ENCODE data around the gene SIPA1L2.

SIPA1L2 gene, protein sequence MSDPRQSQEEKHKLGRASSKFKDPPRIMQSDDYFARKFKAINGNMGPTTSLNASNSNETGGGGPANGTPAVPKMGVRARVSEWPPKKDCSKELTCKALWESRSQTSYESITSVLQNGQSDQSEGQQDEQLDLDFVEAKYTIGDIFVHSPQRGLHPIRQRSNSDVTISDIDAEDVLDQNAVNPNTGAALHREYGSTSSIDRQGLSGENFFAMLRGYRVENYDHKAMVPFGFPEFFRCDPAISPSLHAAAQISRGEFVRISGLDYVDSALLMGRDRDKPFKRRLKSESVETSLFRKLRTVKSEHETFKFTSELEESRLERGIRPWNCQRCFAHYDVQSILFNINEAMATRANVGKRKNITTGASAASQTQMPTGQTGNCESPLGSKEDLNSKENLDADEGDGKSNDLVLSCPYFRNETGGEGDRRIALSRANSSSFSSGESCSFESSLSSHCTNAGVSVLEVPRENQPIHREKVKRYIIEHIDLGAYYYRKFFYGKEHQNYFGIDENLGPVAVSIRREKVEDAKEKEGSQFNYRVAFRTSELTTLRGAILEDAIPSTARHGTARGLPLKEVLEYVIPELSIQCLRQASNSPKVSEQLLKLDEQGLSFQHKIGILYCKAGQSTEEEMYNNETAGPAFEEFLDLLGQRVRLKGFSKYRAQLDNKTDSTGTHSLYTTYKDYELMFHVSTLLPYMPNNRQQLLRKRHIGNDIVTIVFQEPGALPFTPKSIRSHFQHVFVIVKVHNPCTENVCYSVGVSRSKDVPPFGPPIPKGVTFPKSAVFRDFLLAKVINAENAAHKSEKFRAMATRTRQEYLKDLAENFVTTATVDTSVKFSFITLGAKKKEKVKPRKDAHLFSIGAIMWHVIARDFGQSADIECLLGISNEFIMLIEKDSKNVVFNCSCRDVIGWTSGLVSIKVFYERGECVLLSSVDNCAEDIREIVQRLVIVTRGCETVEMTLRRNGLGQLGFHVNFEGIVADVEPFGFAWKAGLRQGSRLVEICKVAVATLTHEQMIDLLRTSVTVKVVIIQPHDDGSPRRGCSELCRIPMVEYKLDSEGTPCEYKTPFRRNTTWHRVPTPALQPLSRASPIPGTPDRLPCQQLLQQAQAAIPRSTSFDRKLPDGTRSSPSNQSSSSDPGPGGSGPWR (N-terminal part only)

DNA sequence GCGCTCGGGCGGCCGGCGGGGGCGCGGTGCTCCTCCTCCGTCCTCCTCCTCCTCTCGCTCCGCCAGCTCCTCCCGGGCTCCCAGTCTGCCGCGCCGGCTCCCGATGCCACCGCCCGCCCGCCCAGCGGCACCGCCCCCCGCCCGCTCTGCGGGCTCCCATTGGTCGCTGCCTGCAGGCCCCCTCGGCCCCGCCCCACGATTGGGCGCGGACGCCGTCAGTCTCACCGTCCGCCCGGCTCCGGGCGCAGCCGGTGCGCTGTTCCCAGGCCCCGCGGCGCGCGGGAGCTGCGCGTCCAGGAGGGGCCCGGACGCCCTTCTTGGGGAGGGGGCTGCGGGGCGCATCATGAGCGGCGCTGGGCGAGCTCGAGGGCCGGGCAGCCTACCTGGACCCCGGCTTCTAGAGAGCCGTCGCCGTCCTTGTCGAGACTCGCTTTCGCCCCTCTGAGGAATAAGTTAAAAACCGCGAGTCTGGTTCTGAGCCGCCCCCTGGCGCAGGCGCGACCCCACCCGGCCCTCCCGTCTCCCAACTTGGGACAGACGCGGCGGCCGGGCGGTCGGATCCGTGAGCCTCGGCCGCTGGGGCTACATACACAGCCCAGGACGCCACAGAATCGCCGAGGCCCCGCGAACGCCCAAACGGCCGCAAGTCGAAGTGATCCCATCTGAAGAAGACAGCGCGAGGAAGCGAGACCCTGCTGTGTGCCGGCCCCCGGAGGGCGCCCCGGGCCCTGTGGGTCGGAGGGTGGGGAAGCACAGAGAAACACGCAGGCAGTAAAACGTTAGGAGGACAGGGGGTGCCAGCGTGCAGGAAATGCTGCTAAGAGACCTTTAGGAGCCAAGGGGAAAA lies at the start of gene SIPA1L2:
Gene SIPA1L2, minus strand, starts transcription at position 87 of the 847 bp plus-strand sequence. CDS start 114,794 bp downstream, outside the sequence.
- peak; percentile 80 to 82 for DNase-seq (ENCODE audit: low read depth in 2 of 2)

DNA sequence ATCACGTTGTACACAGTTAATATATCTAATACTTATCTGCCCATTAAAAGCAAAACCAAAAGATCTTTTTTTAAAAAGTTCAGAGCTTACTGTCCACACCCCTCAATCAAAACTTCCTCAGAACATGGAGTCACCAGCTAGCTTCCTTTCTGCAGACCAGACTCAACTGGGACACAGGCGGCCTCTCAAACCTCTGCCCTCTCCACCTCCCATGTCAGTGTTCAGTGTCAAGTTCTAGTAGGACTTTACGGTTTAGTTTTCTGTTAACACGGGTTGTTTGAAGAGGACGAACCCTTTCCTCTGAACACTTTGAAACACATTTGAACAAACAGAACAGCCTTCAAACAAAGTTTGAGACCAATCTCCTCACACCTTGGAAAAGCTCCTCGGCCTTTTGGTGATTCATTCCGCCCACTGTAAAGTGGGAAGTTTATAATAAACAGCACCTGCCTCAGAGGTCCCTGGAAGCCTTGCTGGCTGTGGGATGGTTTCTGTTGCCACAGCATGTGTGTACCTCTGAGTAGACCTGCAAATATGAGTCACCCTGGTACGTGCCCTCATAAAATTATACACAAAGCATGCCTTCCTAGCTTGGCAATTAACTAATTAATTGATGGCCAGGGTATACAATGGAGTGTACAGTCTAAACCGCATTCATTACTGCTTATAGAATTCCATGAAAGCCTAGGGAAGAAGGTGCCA lies 48.4 kb upstream of the SIPA1L2 start:
- no peak for DNase-seq (ENCODE audit: low read depth in 2 of 2)

DNA sequence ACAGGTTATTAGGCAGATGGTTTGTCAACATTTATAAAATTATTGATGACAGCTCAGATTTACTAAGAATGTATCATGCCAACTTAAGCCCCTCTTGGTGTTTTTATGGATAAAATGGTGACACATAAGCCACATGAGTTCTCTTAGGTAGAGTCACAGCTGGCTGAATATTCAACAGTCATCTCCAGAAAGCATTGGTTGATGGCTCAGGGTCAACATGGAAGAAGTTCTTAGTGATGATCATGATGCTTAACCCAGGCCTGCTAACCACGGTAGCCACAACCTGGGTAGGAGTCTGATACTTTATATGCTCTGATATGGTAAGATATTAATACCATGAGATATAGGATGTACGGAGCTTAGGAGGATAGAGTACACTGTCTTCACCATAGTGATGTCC lies 46.4 kb upstream of the SIPA1L2 start:
- DNase-seq (ENCODE audit: low read depth in 2 of 2): no peak

DNA sequence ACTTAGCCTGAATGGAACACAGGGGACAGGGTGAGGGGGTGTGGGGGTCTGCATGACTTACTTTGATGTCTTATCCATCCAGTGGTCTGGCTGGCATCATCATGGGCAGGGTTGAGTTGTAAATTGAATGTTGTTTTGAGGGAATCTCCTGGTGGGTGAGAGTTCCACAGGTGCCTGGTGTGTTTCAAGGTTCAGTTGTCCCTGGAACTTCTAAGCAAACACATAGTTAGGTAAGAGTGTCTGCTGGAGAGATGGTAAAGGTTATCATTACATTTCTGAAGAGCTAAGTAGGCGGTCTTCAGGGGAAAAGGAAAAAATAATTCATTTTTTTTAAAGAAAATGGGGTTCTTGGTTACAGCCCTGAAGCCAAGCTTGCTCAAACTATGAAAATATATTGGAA lies 46.0 kb upstream of the SIPA1L2 start:
- DNase-seq (ENCODE audit: low read depth in 2 of 2): no peak

DNA sequence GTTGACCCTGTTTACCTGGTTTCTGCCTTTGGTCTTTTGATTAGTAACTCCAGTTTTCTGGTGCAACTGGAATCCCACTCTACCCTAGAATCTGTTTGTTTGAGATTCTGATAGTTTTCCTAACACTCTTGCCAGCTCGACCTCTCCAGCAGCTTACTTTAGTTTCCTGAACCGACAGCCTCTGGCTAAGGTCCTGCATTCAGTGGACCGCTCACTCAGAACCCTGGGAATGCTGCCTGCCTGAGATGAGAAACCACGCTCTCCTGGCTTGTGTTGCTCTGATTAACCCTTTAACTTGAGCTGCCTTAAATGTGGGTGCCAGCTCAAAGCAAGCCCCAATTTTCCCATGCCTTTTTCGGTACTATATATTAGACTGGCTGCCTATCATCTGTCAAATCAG lies 45.3 kb upstream of the SIPA1L2 start:
- no peak for DNase-seq (ENCODE audit: low read depth in 2 of 2)

DNA sequence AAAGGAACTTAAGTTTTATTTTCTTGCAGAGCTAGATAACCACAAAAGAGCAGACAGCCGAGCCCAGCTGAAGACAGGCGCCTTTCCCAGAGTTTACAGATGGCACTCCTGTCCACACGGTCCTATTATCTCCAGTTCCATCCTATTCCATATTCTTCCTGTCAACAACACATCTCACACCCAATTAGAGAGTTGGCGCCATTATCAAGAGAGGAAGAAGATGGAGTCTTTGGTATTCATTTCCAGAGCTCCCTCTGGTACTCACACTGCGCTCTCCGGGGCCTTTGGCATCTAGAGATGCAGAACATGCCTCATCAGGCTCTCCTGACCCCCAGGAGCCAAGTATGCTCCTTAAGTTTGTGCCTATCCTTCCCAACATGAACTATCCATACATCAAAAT lies 43.3 kb upstream of the SIPA1L2 start:
- no peak for DNase-seq (ENCODE audit: low read depth in 2 of 2)

DNA sequence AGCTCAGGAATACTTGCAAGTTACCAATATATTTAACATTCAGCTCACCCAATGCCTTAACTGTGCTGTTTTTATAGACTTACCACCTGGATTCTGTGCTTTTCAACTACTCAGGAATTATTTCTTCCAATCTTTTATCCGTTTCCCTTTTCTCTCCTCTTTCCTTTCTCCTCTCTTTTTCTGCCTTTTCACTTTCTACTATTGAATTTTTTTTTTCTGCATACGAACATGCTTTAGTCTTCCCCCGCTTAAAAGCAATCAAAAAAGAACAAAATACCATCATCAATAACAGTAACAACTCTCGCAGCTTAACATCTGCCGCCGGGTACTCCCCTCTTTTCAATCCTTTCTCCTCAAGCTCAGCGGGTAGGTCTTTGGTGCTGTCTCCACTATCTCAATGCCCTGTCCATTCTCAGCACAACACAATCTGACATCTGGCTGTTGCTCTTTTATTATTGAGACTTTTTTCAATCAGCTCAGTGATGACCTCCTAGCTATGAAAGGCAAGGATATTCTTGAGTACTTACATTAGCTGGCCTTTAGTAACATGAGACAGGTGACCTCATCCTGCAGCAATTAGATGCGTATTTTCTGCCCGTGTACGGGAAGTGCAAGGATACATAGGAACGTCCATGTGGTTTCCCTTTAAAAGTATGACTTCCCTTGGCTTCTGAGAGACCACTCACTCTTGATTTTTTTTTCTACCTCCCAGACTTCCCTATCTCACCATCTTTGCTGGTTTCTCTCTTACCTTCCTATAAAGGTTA lies 40.2 kb upstream of the SIPA1L2 start:
- no peak for DNase-seq (ENCODE audit: low read depth in 2 of 2)

DNA sequence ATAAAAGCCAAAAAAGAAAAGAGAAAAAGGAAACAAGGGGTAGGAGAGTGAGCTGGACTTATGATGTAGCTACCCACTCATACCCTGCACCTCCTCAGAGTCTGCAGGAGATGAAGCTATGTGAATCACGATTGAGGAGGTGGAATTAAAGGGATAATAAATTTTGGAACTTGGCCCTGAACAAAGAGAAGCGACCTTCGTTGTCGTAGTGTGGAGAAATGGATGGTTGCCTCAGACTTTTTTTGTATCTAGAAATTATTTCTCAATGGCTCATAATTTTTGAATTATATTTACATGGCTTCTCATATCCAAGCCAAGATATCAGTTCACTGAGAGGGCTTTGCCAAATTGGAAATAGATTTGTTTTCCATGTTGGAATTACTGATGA lies 37.8 kb upstream of the SIPA1L2 start:
- DNase-seq (ENCODE audit: low read depth in 2 of 2): no peak

DNA sequence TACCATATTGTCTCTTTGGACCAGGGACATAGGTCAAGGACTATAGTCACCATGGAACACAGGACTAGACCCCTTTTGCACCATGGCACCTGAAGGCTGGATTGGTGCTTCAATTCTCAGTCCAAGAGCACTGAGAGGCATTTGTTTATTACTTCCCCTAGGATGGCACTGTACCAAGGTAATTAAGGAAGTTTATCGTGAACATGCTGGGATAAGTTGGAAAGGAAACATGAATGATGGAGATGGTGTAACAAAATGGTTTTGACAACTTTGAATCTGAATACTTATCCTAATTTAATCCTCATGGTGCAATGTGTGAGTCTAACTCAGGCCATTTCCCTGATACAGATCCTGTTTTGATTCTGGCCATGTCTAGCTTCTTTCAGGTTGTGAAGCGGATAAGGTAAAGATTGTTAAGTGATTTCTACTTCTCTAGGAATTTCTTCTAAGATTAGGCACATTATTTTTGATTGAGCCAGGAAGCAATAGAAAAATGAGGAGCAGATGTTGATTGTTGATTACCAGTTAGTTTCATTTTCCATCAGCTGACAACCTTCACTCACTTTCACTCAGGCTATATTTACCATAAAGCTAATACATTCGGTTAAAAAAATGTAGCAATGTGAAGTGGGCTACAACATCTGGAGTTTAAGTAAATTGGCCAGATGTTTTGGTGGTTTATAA lies 37.3 kb upstream of the SIPA1L2 start:
- no peak for DNase-seq (ENCODE audit: low read depth in 2 of 2)

DNA sequence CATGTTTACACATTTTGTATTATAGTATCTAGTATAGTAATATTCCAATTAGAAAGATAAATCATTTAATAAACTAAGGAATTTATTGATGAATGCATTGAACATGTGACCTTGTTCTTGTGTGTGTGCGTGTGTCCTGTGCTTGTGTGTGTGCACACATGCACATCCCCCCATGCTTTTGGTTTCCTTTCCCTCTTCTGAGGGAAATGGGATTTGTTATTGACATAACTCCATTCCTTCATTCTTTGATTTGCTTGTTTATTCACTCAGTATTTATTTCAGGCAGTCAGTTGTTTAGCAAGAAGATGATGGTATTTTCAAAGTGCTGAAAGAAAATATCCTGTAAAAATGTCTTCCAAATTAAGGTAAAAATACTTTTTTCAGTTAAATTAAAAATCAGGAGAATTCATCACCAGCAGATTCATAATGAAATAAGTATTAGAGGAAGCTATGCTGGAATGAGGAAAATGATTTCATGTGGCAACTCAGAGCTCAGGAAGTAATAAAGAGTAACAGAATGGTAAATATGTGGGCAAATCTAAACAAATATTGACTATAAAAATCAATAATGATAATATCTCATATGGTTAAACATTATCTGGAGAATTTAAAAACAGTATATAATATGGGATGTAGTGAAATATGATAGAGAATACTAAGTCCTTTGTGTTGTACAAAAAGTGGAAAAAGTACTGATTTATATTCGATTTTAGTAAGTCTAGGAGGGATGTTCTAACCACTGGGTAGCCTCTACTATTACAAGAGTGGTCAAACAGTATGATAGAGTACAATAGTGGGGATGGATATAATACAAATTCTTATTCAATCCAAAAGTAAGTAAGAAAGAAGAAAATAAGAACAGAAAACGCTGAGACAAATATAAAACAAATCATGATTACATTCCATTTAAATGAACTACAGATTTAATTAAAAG lies 35.2 kb upstream of the SIPA1L2 start:
- DNase-seq (ENCODE audit: low read depth in 2 of 2): no peak

DNA sequence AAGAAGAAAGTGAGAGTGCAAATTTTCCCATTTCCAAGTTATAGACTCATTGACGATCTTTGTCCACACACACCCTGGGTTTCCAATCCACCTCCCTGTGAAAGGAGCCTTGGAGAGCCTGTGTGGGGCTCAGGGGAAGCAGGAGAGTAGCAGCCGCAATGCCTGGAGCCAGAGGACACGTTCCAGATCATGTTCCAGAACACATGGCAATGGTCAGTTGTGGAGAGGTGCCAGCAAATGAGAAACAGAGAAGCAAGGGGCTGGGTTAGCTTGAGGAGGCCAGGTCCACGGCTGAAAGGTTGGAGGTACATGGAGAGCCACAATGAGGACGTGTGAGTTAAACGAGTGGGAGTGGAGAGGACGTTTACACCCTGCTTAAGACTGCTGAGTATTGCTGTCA lies 33.0 kb upstream of the SIPA1L2 start:
- DNase-seq (ENCODE audit: low read depth in 2 of 2): no peak

DNA sequence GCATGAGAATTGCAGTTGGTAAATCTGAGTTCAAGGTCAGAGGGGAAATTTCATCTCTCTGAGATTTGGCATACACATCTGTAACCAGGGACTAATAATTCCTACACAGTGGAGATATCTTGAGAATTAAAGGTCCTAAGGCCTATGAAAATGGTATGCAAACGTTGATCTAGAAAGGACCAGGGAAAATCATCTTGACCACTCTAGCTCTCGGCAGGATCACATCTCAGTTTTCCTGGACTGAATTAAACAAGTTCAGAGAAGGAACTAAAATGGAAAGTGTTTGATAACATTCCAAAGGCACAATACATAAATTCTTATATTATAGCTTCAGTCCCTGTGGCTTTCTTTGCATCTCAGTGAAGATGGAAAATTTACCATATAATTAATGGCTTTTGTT lies 28.5 kb upstream of the SIPA1L2 start:
- no peak for DNase-seq (ENCODE audit: low read depth in 2 of 2)

DNA sequence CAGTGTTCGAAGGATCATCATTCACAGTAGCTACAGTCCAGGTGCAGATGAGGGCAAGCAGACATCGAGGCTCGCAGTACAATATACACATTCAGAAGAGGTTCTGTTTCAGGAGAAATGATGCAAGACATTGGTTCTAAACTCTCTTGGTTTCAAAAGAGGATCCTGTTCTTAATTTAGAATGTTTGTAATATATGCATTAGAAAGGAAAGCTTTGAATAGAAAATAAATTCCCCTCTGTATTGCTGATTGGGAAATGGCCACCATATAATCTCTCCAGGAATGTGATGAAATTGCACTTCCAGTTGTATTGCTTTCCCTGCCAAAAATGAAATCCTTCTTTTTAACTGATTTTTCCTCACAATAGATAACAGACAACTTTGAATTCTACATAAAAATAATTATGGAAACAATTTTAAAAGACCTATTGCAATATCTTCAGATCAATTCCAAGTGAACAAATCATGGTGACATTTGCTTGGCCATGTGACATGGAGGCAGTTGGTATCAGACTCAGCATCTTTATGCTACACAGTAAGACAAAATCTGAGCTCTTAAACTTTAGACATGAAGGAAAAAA lies 27.6 kb upstream of the SIPA1L2 start:
- DNase-seq (ENCODE audit: low read depth in 2 of 2): no peak

DNA sequence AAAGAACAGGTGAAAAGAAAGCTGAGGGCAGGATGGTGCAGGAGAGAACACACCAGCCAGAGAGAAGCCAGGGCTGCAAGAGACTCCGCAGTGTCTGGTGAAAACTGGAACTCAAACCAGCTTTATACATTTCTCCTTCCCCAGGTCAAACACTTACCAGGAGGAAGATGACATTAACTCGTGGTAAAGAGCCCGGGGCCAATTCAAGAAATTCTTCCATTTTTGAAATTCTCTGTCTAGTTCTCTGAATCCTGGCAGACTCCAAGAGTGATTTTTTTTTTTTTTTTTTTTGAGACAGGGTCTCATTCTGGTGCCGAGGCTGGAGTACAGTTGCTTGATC lies 25.8 kb upstream of the SIPA1L2 start:
- no peak for DNase-seq (ENCODE audit: low read depth in 2 of 2)

DNA sequence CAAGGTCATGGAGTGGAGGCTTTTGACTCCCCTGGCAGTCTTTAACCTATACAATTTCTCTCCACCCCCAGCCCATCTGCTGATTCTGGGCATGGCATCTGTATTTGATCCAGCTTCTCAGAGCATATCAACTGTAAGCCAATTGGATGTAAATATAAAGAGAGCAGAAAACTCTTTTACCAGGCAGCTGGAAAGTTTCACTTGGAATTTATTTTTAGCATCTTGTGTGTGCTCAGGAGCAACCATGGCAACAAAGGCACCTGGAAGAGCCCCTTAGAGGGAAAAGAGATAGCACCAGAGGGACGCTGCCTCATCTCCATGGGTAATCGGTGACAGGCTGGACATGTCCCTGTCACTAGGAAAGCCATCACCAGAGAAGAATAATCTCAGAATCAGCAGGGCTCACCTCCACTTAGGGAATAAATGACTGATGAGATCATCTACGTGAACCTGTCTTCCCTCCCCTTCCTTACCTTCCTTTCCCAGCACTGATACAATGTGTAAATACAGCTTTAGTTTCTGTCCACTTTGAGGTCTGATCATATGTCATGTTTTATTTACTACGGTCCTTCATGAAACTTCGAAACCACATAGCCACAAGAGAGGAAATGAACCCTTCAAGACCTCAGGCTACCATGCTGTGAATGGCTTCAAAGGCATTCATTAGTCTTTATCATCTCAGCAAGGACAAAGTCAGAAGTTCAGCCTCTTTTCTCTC lies 25.3 kb upstream of the SIPA1L2 start:
- no peak for DNase-seq (ENCODE audit: low read depth in 2 of 2)

DNA sequence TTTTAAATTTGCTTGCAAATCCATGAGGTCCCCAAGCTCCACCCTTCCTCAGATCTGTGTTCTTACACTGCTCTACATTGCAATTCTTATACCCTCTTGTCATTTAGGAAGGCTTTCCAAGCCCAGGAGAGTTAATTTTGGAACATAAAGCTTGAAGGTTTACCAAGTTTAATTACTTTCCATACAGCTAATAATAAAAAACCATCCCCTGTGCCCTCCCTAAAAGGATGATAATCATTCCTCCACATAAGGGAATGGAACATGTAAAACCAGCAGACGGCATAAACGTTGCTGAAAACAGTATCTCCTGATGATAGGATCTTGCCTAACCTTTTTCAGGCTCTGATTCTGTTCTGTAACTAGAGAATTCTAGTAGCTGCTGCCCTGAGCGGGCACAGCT lies 23.9 kb upstream of the SIPA1L2 start:
- no peak for DNase-seq (ENCODE audit: low read depth in 2 of 2)

DNA sequence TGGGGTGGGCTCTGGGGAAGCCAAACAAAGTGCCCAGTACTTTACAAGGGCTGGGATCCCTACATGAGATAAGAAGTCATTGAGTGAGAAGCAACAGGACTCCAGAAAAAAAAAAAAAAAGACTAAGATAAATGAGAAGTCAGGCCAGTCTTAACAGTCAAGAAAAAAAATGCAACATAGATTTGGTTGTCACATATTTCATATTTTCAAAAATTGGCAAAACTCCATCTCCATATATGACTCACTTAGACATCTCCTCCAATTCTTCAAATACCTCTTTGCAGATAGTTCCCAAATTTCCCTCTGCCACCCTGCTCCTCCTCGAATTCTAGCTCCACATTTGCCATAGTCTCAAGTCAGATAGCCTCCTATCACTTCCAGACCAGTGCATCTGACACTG lies 20.9 kb upstream of the SIPA1L2 start:
- no peak for DNase-seq (ENCODE audit: low read depth in 2 of 2)
